Measurements from ENCODE around the gene SHROOM2.

- no peak for TF ChIP-seq MXI1 (IDR thresholded peaks at IDR 0.05; ENCODE audit: borderline replicate concordance, low read depth, low read length)
- TF ChIP-seq CEBPB (IDR thresholded peaks at IDR 0.05; ENCODE audit: low read depth, low read length), result no peak
- TF ChIP-seq CTCF (conservative IDR thresholded peaks at IDR 0.05; ENCODE audit: low read depth, low read length), result no peak
- TF ChIP-seq RAD21 (IDR thresholded peaks at IDR 0.05; ENCODE audit: low read length), result no peak
- TF ChIP-seq POLR2A (IDR thresholded peaks at IDR 0.05; ENCODE audit: low read depth, low read length), result no peak
- no peak for TF ChIP-seq RCOR1 (IDR thresholded peaks at IDR 0.05; ENCODE audit: insufficient replicate concordance, low read length)
- TF ChIP-seq, protein P1, sequence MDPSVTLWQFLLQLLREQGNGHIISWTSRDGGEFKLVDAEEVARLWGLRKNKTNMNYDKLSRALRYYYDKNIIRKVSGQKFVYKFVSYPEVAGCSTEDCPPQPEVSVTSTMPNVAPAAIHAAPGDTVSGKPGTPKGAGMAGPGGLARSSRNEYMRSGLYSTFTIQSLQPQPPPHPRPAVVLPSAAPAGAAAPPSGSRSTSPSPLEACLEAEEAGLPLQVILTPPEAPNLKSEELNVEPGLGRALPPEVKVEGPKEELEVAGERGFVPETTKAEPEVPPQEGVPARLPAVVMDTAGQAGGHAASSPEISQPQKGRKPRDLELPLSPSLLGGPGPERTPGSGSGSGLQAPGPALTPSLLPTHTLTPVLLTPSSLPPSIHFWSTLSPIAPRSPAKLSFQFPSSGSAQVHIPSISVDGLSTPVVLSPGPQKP (IDR thresholded peaks at IDR 0.05; ENCODE audit: borderline replicate concordance, low read depth, low read length), result no peak
- TF ChIP-seq RFX5 (IDR thresholded peaks at IDR 0.05; ENCODE audit: low read depth, low read length), result no peak
- TF ChIP-seq MAFK (IDR thresholded peaks at IDR 0.05; ENCODE audit: low read depth, low read length), result no peak
- TF ChIP-seq, protein P2, sequence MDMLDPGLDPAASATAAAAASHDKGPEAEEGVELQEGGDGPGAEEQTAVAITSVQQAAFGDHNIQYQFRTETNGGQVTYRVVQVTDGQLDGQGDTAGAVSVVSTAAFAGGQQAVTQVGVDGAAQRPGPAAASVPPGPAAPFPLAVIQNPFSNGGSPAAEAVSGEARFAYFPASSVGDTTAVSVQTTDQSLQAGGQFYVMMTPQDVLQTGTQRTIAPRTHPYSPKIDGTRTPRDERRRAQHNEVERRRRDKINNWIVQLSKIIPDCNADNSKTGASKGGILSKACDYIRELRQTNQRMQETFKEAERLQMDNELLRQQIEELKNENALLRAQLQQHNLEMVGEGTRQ (IDR thresholded peaks at IDR 0.05; ENCODE audit: low read depth, low read length), result no peak
Measured at GRCh38 chrX:9853307-9853706, 67.1 kb downstream of the SHROOM2 start.
